ENCODE results near the gene LRRC37A2. TPM values are rescaled to one million over a fixed set of nuclear protein-coding genes. Genes with fewer than 3 reads are reported as not detected.
"Not testable (repeated sequence)": the region's sequence is repeated elsewhere in the genome, so short reads cannot be mapped to it uniquely, and the experiment has no call there.

Gene LRRC37A2
- total RNA-seq: 0.87 and 7.6 TPM in 2 replicates

- not testable (repeated sequence) for DNase-seq (ENCODE audit: low read depth)
These were observed at the start of gene LRRC37A2 for GRCh38 chr17:46512168-46512567. TSS of gene LRRC37A2 (plus strand) at chr17:46512468. CDS start at chr17:46512713, 245 bp downstream.

GRCh38 chr17:46467618-46468017, 44.6 kb upstream of the LRRC37A2 start:
- DNase-seq (ENCODE audit: low read depth): not testable (repeated sequence)

GRCh38 chr17:46474489-46474888, 37.8 kb upstream of the LRRC37A2 start:
- DNase-seq (ENCODE audit: low read depth): not testable (repeated sequence)

DNA sequence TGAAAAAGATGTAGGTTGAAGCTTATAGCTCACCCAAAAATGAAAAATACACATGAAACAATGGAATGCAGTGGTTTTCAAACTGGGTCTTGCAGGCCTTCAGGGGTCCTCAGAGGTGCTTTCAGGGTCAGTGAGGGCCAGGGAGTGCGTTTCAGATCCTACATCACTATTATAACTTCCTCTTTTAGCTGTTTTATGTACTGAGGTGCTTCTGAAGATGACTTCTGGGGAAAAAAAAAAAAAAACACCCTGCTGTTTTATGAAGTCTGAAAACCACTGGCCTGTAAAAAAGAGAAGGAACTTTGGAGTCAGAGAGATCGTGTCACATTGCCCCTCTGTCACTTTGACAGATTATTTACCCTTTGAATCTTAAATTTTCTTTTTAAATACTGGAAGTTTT, 36.7 kb upstream of the LRRC37A2 start:
- DNase-seq (ENCODE audit: low read depth): not testable (repeated sequence)

DNA sequence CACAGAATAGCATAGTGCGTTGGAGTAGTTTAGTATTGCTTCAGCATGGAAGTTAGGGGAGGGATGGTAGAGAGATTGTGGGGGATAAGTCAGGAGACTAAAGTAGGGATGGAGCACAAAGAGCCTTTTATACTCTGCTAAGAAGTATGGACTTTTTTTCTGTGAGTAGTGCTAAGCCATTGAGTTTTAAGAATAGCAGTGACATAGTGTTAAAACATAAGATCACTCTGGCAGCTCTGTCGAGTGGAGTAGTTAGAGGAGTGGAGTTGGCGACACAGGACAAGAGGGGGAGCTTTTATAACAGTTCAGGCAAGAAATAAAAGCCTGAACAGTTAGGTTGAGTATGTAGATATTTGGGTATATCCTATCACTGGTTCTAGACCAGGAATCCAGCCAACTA, 33.4 kb upstream of the LRRC37A2 start:
- not testable (repeated sequence) for DNase-seq (ENCODE audit: low read depth)

DNA sequence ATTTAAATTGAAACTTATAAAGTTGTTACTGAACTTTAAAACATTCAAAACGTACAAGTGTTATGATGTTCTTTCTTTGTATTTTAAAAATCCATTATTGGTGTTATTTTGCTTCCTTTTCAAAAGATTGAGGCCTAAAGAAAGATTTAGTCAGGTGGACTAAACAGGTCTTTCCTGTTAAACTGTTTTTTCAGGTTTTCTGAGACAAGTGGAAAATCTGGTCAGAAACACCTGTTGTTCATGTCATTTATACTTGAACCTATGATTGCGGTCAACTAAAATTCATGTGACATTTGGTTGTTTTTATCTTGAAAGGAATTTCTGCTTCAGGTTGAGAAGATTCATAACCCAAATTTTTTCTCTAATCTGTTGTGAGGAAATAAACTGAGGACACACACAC, 31.0 kb upstream of the LRRC37A2 start:
- not testable (repeated sequence) for DNase-seq (ENCODE audit: low read depth)

DNA sequence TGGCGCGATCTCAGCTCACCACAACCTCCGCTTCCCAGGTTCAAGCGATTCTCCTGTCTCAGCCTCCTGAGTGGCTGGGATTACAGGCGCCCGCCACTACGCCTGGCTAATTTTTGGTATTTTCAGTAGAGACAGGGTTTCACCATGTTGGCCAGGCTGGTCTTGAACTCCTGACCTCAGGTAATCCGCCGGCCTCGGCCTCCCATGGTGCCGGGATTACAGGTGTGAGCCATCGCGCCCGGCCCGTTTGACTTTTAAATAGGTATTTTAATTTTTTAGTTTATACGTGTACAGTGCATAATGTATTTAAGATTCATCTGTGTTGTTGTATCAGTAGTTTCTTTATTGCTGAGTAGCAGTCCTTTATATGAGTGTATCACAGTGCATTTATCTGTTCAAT, 20.2 kb upstream of the LRRC37A2 start:
- not testable (repeated sequence) for DNase-seq (ENCODE audit: low read depth)

DNA sequence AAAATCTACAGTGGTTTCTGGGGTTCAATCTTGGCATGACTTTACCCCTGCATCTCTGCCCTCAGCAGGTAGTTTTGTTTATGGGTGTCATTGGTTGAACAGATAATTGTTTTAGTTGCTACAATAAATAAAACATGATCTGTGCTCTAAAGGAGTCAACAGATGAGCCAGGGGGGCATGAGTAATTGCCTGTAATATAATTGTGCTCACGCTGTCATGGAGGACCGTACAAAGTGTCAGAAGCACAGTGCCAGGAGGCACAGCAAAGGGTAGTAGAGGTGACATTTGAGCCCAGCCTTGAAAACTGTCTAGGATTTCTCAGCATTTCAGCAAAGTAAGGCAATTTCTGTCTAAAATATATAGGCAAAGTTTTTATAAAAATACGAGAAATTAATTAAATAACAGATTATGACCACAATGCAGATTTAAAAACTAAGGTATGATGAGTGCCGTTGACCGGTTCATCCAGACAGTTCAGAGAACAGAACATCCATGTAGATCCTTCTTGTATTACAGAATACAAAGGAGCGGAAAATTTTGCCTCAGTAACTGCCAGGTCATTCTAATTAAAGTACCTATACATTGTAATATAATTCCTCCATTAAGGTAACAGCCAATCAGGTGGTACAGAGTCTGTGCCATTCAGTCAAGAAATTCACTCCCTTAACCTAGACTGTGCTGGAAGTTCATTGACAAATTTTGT, 12.7 kb upstream of the LRRC37A2 start:
- not testable (repeated sequence) for DNase-seq (ENCODE audit: low read depth)

GRCh38 chr17:46505896-46506295, 6.4 kb upstream of the LRRC37A2 start:
- not testable (repeated sequence) for DNase-seq (ENCODE audit: low read depth)

GRCh38 chr17:46534716-46535115, 22.4 kb downstream of the LRRC37A2 start:
- not testable (repeated sequence) for DNase-seq (ENCODE audit: low read depth)

DNA sequence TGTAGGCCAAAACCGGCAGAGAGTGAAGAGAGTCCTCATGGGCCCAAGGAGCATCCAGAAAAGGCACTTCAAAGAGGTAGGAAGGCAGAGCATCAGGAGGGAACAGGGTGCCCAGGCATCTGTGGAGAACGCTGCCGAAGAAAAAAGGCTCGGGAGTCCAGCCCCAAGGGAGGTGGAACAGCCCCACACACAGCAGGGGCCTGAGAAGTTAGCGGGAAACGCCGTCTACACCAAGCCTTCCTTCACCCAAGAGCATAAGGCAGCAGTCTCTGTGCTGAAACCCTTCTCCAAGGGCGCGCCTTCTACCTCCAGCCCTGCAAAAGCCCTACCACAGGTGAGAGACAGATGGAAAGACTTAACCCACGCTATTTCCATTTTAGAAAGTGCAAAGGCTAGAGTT, 36.3 kb downstream of the LRRC37A2 start:
- not testable (repeated sequence) for DNase-seq (ENCODE audit: low read depth)

GRCh38 chr17:46559155-46559554, 46.9 kb downstream of the LRRC37A2 start:
- DNase-seq (ENCODE audit: low read depth): not testable (repeated sequence)

DNA sequence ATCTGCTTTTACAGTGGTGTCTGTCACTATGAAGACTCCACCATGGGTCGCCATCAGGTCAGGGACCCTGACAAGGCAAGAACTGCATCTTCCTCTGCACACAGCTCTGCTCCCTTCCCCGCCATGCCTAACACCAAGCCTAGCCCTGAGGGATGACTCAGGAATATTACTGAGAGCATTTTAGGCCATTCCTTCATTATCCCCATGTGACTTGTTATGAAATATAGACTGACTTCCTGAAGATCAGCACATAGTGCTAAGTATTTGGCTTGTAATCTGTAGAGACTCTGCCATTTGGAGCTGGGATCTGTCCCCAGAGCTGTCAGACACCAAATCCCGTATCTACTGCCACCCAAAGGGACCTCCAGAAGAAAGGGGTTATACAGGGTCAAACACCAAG, 47.8 kb downstream of the LRRC37A2 start:
- DNase-seq (ENCODE audit: low read depth): not testable (repeated sequence)

GRCh38 chr17:46566284-46566683, 54.0 kb downstream of the LRRC37A2 start:
- not testable (repeated sequence) for DNase-seq (ENCODE audit: low read depth)

DNA sequence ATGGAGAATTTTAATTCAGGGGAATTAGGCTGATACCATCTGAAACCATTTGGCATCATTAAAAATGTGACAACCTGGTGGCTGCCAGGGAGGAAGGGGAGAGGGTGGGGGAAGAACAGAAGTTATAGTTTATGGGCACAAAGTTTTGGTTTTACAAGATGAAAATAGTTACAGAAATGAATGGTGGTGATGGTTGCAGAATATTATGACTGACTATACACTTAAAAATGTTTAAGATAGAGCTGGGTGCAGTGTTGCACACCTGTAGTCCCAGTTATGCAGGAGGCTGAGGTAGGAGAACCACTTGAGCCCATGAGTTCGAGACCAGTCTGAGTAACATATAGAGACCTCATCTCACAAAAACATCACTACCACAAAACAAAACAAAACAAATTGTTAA, 54.7 kb downstream of the LRRC37A2 start:
- not testable (repeated sequence) for DNase-seq (ENCODE audit: low read depth)

- DNase-seq (ENCODE audit: low read depth): not testable (repeated sequence)
These were observed 59.5 kb downstream of the LRRC37A2 start for GRCh38 chr17:46571796-46572195.

DNA sequence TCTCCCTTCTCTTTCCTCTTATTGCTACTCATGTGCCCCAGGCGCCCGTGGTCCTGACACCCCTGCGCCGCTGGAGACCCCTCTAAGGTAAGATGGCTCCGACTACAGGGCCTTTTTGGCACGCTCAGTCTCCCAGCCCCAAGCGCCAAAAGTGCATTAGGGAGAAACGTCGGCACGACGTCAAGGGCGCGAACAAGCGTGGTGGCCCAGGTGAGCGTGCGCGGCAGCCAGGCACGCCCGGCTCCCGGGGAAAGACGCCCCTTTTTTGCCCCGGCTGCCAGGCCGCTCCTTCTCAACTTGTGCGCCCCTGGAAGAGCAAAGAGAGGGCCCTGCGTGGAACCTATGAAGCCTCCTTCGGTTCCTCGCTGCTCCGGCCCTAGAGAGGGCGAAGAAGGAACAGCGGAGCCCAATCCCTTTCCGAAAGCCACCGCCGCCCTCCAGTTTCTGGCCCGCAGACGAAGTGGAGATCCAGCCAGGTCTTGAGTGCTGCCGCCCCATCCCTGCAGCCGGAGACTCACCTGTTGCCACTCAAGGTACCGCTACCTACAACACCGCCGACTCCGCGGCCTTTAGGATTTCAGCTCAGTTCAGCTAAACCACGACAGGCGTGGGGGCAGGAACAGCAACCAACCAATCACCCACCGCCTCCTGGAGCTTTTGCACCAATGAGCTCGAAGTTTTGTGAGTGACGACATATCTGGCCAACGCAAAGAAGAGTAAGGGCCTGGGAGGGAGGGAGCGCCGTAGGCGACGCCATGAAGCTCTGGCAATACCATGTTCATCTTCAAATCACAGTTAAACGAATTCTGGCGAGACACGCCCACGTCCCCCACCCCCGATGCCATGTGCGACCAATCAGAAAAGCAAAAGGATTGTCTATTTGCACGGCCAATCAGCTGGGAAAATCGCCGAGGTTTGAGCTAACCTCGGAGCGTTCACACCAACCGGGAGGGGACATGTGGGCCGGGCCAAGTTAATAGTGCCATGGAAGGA, 67.1 kb downstream of the LRRC37A2 start, which contains the start of gene ARL17A:
ARL17A (minus strand) TSS at position 609 of the 993 bp plus-strand sequence. CDS start 3,369 bp downstream, outside the sequence.
- DNase-seq (ENCODE audit: low read depth): not testable (repeated sequence)

DNA sequence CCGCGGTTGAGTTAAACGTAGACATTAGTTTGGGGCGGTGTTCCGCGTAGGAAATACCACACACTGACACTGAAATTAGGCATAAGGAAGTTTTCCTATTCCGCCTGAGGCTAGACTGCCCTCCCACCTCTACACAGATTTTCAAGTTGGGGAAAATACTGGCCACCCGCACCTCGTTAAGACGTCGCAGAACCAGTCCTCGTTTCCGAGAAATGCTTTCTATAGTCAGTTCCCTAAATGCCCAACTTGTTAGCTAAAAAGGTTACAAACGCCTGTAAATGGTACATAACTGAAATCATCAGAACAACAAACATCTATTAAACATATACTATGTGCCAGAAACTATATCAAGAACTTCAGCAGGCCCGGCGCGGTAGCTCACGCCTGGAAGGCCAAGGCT, 67.8 kb downstream of the LRRC37A2 start:
- DNase-seq (ENCODE audit: low read depth): not testable (repeated sequence)

- DNase-seq (ENCODE audit: low read depth): not testable (repeated sequence)
These were observed 73.2 kb downstream of the LRRC37A2 start for GRCh38 chr17:46585444-46585843.

DNA sequence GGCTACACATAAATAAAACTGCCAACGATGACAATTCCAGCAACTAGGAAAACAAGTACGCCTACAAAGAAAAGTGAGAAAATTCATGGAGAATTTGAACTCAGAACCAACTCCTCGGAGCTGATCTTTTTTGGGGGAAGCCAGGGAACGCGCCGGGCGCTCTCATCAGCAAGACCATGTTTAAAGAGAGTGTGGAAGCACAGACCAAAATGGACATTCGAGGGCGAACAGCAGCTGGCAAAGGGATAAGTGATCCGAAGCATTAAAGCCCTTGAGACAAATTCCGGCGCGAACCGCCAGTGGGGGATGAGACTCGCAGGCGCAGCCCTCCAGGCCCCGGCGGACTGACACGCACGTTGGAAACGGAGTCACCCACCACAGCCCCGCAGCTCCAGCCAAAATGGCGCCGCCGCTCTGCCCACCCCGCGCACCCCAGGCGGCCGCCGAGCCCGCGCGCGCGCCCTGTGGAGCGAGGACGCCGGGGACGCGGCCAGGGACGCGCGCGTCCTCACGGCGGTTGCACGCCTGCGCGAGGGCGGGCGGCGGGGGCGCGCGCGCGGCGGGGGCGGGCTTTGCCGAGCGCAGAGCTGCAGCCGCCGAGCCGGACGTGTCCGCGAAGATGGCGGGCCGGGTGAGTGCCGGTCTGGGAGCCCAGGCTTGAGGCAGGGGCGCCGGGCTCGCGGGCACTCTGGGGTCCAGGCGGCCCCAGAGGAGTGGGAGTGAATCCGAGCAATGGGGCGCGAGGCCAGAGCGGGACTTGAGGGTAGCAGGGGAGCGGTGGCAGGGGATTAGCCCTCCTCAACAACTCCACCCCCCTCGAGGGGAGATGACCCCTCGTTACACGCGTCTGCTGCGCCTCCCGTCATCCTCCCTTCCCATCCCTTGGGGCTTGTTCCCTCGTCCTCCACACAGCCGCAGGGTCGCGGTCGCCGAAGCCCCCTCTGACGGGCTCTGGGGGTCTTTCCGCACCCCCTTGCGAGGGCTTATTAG, 78.2 kb downstream of the LRRC37A2 start, which contains the start of gene NSF:
NSF (plus strand) TSS at position 513 of the 990 bp plus-strand sequence; CDS start at position 620, 107 bp downstream.
- DNase-seq (ENCODE audit: low read depth): not testable (repeated sequence)

DNA sequence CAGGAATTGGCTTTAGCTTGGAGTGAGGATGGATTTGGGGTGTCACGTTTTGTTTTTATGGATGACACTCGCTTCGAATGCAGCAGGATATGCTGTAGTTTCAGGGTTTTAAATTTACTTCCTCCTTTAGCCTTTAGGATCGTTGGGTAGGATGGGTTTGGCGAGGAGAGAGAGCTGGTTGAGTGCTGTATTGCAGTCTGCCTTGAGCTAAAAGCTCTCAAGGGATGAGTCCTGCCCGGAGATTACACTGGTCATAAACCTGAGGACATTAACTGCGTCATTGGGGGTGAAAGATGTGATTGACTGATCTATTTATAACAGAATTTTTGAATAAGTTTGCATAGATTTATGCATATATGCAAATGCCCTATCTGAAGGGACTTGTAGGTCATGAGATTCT, 79.1 kb downstream of the LRRC37A2 start:
- DNase-seq (ENCODE audit: low read depth): not testable (repeated sequence)
